GM19397 (cell line): ENCODE data around the gene SRP9.
"Not testable (repeated sequence)": the region's sequence is repeated elsewhere in the genome, so short reads cannot be mapped to it uniquely, and the experiment has no call there.

Source experiments
- ATAC-seq: cut with Tn5 transposase; IDR thresholded peaks from one replicate; pipeline ENCODE4 v1.9.1; 2021; ENCODE audit warnings: mild to moderate bottlenecking, moderate library complexity; ENCODE audit not compliant: unreplicated experiment

Gene SRP9

DNA sequence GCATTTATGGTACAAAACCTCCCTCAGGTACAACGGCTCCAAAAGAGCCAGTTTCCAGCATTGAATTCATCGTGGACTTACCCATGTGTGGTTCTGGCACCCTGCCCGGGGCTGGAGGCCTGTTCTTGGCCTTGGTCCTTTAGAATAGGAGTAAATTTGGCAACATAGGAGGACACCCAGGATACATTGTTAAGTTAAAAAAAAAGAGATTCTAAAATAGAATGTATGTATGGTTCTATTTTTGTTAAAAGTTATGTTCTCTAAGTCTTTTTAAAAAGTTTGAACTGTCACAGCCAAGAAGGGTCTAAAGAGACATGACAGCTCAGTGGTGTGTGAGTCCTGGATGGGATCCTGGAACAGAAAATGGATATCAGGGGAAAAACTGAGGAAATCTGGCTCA, 58.2 kb downstream of the SRP9 start:
- ATAC-seq = no peak

DNA sequence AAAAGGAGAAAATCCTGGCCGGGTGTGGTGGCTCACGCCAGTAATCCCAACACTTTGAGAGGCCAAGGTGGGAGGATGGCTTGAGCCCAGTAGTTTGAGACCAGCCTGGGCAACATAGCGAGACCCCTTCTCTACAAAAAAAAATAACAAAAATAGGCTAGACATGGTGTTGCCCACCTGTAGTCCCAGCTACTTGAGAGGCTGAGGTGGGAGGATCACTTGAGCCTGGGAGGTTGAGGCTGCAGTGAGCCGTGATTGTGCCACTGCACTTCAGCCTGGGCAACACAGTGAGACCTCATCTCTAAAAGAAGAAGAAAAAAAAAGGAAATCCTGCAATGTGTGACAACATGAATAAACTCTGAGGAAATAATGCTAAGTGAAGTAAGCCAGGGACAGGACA, 58.7 kb downstream of the SRP9 start:
- ATAC-seq = not testable (repeated sequence)

DNA sequence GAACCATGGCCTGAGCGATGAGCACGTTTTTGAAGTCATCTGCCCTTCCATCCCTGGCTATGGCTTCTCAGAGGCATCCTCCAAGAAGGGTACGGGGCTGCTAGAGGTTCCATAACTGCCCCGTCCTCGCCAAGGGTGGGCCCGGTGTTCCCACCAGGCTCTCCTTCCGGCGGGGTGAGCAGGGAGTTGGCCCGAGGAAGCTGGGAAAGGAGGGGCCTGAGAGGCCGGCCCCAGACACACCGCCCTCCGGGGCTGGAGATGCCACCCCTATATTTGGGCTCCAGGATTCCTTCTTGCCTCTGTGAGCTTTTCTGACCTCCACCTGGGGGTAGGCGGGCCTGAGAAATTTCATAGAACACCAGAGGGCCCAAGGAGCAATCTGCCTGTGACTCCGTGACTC, 61.2 kb downstream of the SRP9 start:
- ATAC-seq = no peak
